ENCODE measurements around the gene LMOD3. TPM values are rescaled to one million over a fixed set of nuclear protein-coding genes. Genes with fewer than 3 reads are reported as not detected.

Gene LMOD3
- total RNA-seq, 1 donor from 2014 or later: not detected

GRCh38 chr3:69063636-69064035 is 58.8 kb downstream of the LMOD3 start:
- Mint-ChIP-seq H3K36me3 (ENCODE audit: low read depth) (peaks cover 46% of the 10 kb centered on the region), H3K4me3 (no peak overlapping the region), H3K27ac (no peak overlapping the region), H3K4me1 (ENCODE audit: low read depth) (peaks cover 48% of the 10 kb centered on the region), H3K9me3 (peaks cover 3% of the 10 kb centered on the region), H3K27me3 (ENCODE audit: insufficient read depth) (no peaks in the 10 kb centered on the region)
- intact Hi-C loops (cut with micrococcal nuclease): loop anchor here (1.0 kb wide), 2 partner anchors 7 to 10 kb away; no protein-coding TSS in a partner anchor
- DNase-seq (ENCODE audit: low spot score): no peak

GRCh38 chr3:69059688-69060087 is 62.7 kb downstream of the LMOD3 start:
- peak overlapping the region; percentile 90 for H3K27ac Mint-ChIP-seq
- H3K36me3 Mint-ChIP-seq (ENCODE audit: low read depth): peaks cover 56% of the 10 kb centered on the region
- H3K9me3 Mint-ChIP-seq: peaks cover 3% of the 10 kb centered on the region
- H3K4me3 Mint-ChIP-seq: no peak overlapping the region
- no peak for DNase-seq (ENCODE audit: low spot score)
- H3K27me3 Mint-ChIP-seq (ENCODE audit: insufficient read depth): no peaks in the 10 kb centered on the region
- H3K4me1 Mint-ChIP-seq (ENCODE audit: low read depth): peaks cover 51% of the 10 kb centered on the region
- intact Hi-C loops (cut with micrococcal nuclease): loop anchor here (1.0 kb wide), 2 partner anchors 9 to 33 kb away; no protein-coding TSS in a partner anchor

- intact Hi-C loops (cut with micrococcal nuclease): loop anchor here (1.0 kb wide), 3 partner anchors 9 to 33 kb away; partner anchors contain the start of gene UBA3
- no peak for DNase-seq (ENCODE audit: low spot score)
- no peaks in the 10 kb centered on the region for H3K27me3 Mint-ChIP-seq (ENCODE audit: insufficient read depth)
- peak overlapping the region; percentile 90 for H3K27ac Mint-ChIP-seq
- peaks cover 54% of the 10 kb centered on the region for H3K36me3 Mint-ChIP-seq (ENCODE audit: low read depth)
- peaks cover 43% of the 10 kb centered on the region for H3K4me1 Mint-ChIP-seq (ENCODE audit: low read depth)
- H3K9me3 Mint-ChIP-seq: peaks cover 3% of the 10 kb centered on the region
- peak overlapping the region; percentile 25 for H3K4me3 Mint-ChIP-seq
These were observed 63.5 kb downstream of the LMOD3 start for GRCh38 chr3:69058947-69059224.

- intact Hi-C loops (cut with micrococcal nuclease): loop anchor here (1.0 kb wide), 1 partner anchor 22 kb away; the partner anchor contains the start of gene UBA3
- H3K4me1 Mint-ChIP-seq (ENCODE audit: low read depth): peaks cover 38% of the 10 kb centered on the region
- H3K36me3 Mint-ChIP-seq (ENCODE audit: low read depth): peaks cover 55% of the 10 kb centered on the region
- no peaks in the 10 kb centered on the region for H3K27me3 Mint-ChIP-seq (ENCODE audit: insufficient read depth)
- peaks cover 3% of the 10 kb centered on the region for H3K9me3 Mint-ChIP-seq
- H3K27ac Mint-ChIP-seq: peak overlapping the region; percentile 90
- H3K4me3 Mint-ChIP-seq: peak overlapping the region; percentile 25
- peak; percentile 21 for DNase-seq (ENCODE audit: low spot score)
These were observed 64.0 kb downstream of the LMOD3 start for GRCh38 chr3:69058180-69058946.

Other genes with a start within 250 kb of the LMOD3 start
- not detected in 2 replicates for gene TAFA4, start 190.0 kb downstream of the LMOD3 start, total RNA-seq
- gene EOGT, start 108.9 kb downstream of the LMOD3 start, total RNA-seq: 9.6 and 12.5 TPM in 2 replicates
- gene TMF1, start 70.3 kb downstream of the LMOD3 start, total RNA-seq: 43.0 and 43.1 TPM in 2 replicates
- 113 and 117 TPM in 2 replicates for gene UBA3, start 42.2 kb downstream of the LMOD3 start, total RNA-seq
- gene ARL6IP5, start 37.7 kb downstream of the LMOD3 start, total RNA-seq: 147 and 156 TPM in 2 replicates